Osteoblast (primary cell): ENCODE results near the gene AAMP. TPM values are rescaled to one million over a fixed set of nuclear protein-coding genes. Genes with fewer than 3 reads are reported as not detected.

Experiments used
- DNase-seq: peaks from one replicate; pipeline ENCODE4 v3.0.0; 2011; ENCODE audit warnings: low spot score, mixed read lengths; ENCODE audit not compliant: insufficient read length; ENCODE audit errors: missing footprints
- H2AFZ ChIP-seq: 2 replicates; pipeline ENCODE4 v1.6.0; 2011; ENCODE audit warnings: mild to moderate bottlenecking, low read length
- H3K27ac ChIP-seq: 2 replicates; pipeline ENCODE4 v1.5.1; 2011; ENCODE audit warnings: mild to moderate bottlenecking, low read depth, low read length, moderate library complexity
- H3K27me3 ChIP-seq: 2 replicates; pipeline ENCODE4 v1.6.0; 2012; ENCODE audit warnings: mild to moderate bottlenecking, control low read depth, inconsistent platforms, low read length, moderate library complexity; ENCODE audit not compliant: insufficient read depth
- H3K36me3 ChIP-seq: 2 replicates; pipeline ENCODE4 v1.5.1; 2011; ENCODE audit warnings: mild to moderate bottlenecking, low read length, control low read depth, moderate library complexity; ENCODE audit not compliant: insufficient read depth
- H3K4me1 ChIP-seq: 2 replicates; pipeline ENCODE4 v1.5.1; 2011; ENCODE audit warnings: mild to moderate bottlenecking, low read length, control low read depth, moderate library complexity; ENCODE audit not compliant: insufficient read depth
- H3K4me2 ChIP-seq: 2 replicates; pipeline ENCODE4 v1.6.0; 2011; ENCODE audit warnings: mild to moderate bottlenecking, low read length; ENCODE audit not compliant: insufficient read depth
- H3K4me3 ChIP-seq: fragments of 200-600 bp; sonication (generic); 3 replicates; pipeline ENCODE4 v1.5.1; 2012; ENCODE audit warnings: mild to moderate bottlenecking, low read length, inconsistent platforms; ENCODE audit not compliant: insufficient read depth
- H3K79me2 ChIP-seq: 2 replicates; pipeline ENCODE4 v1.6.0; 2012; ENCODE audit warnings: mild to moderate bottlenecking, low read length, control low read depth, inconsistent platforms; ENCODE audit not compliant: insufficient read depth
- H3K9me3 ChIP-seq: 2 replicates; pipeline ENCODE4 v1.5.1; 2011; ENCODE audit warnings: low read depth, low read length, control low read depth
- H4K20me1 ChIP-seq: 2 replicates; pipeline ENCODE4 v1.6.0; 2012; ENCODE audit warnings: mild to moderate bottlenecking, low read length, control low read depth; ENCODE audit not compliant: insufficient read depth
- CTCF ChIP-seq: IDR thresholded peaks from 2 replicates; pipeline ENCODE4 v1.5.1; 2011; ENCODE audit warnings: mild to moderate bottlenecking, low read depth, low read length, moderate library complexity; ENCODE audit errors: extremely low read depth
- total RNA-seq: library from RNA; depleted of rRNA; stranded (reverse); fragments of >200 nt; gene quantifications from 2 replicates; pipeline ENCODE4 v1.2.3, GENCODE V29; 2012

AAMP gene
- total RNA-seq, 1 donor: 97.0 TPM

- Histone ChIP-seq H3K27me3 (no peaks in the 10 kb centered on the region), H3K4me2 (no peak overlapping the region), H3K4me1 (no peaks in the 10 kb centered on the region), H3K36me3 (no peaks in the 10 kb centered on the region), H3K27ac (no peak overlapping the region), H3K9me3 (no peaks in the 10 kb centered on the region), H3K79me2 (no peaks in the 10 kb centered on the region), H2AFZ (no peak overlapping the region), H4K20me1 (no peaks in the 10 kb centered on the region), H3K4me3 (no peak overlapping the region)
- DNase-seq: no peak
- TF ChIP-seq CTCF: no peak
Measured at GRCh38 chr2:218310853-218311540, 41.1 kb upstream of the AAMP start.

- H3K9me3 ChIP-seq: no peaks in the 10 kb centered on the region
- DNase-seq: no peak
- H3K79me2 ChIP-seq: no peaks in the 10 kb centered on the region
- no peaks in the 10 kb centered on the region for H3K27me3 ChIP-seq
- no peaks in the 10 kb centered on the region for H4K20me1 ChIP-seq
- H3K27ac ChIP-seq: no peak overlapping the region
- H3K4me1 ChIP-seq: no peaks in the 10 kb centered on the region
- no peaks in the 10 kb centered on the region for H3K36me3 ChIP-seq
- no peak overlapping the region for H2AFZ ChIP-seq
- no peak for TF ChIP-seq CTCF
- H3K4me2 ChIP-seq: no peak overlapping the region
- H3K4me3 ChIP-seq: no peak overlapping the region
Measured at GRCh38 chr2:218307415-218308090, 37.6 kb upstream of the AAMP start.

- TF ChIP-seq CTCF: no peak
- no peaks in the 10 kb centered on the region for H4K20me1 ChIP-seq
- H3K4me3 ChIP-seq: no peak overlapping the region
- H3K27me3 ChIP-seq: no peaks in the 10 kb centered on the region
- H3K9me3 ChIP-seq: no peaks in the 10 kb centered on the region
- DNase-seq: peak; percentile 6
- H3K79me2 ChIP-seq: no peaks in the 10 kb centered on the region
- no peak overlapping the region for H2AFZ ChIP-seq
- H3K36me3 ChIP-seq: no peaks in the 10 kb centered on the region
- no peak overlapping the region for H3K27ac ChIP-seq
- H3K4me2 ChIP-seq: no peak overlapping the region
- H3K4me1 ChIP-seq: no peaks in the 10 kb centered on the region
Measured at GRCh38 chr2:218306184-218306920, 36.4 kb upstream of the AAMP start.

- no peak for TF ChIP-seq CTCF
- Histone ChIP-seq H2AFZ (no peak overlapping the region), H3K36me3 (no peaks in the 10 kb centered on the region)
Measured at GRCh38 chr2:218305383-218305782, 35.4 kb upstream of the AAMP start.

More at GRCh38 chr2:218305383-218305782, 35.4 kb upstream of the AAMP start:
- Histone ChIP-seq H3K4me1 (no peaks in the 10 kb centered on the region), H3K27ac (no peak overlapping the region), H3K4me3 (no peak overlapping the region), H3K79me2 (no peaks in the 10 kb centered on the region), H3K9me3 (no peaks in the 10 kb centered on the region), H4K20me1 (no peaks in the 10 kb centered on the region), H3K4me2 (no peak overlapping the region), H3K27me3 (no peaks in the 10 kb centered on the region)
- DNase-seq: no peak
